GM23338 (cell line): ENCODE results near the gene RESP18. TPM values are rescaled to one million over a fixed set of nuclear protein-coding genes. Genes with fewer than 3 reads are reported as not detected.
A peak's percentile ranks its signal among the peaks of the same experiment; 100 is the strongest.

ENCODE experiments used
- ATAC-seq: fragments of 200-7000 bp; cut with Tn5 transposase; 3 replicates; pipeline ENCODE4 v1.9.1; 2020
- DNase-seq: peaks from one replicate; pipeline ENCODE4 v3.0.0-alpha.2; 2015; ENCODE audit warnings: low spot score
- H2AFZ ChIP-seq: fragments of 200-600 bp; sonication (generic); 2 replicates; pipeline ENCODE4 v1.8.0; 2016; ENCODE audit warnings: antibody characterized with exemption, mild to moderate bottlenecking, moderate library complexity
- H3F3A ChIP-seq: fragments of 200-600 bp; sonication (generic); replicated peaks from 2 replicates; pipeline ENCODE4 v1.8.0; 2017; ENCODE audit warnings: antibody characterized with exemption, mixed run types, low read depth
- H3K27ac ChIP-seq: fragments of 200-600 bp; sonication (generic); 2 replicates; pipeline ENCODE4 v1.6.1; 2016; ENCODE audit warnings: low read depth
- H3K27me3 ChIP-seq: fragments of 200-600 bp; sonication (generic); 2 replicates; pipeline ENCODE4 v1.8.0; 2016; ENCODE audit warnings: mild to moderate bottlenecking, mixed run types, moderate library complexity; ENCODE audit not compliant: insufficient read depth
- H3K36me3 ChIP-seq: fragments of 200-600 bp; sonication (generic); 2 replicates; pipeline ENCODE4 v1.8.0; 2016; ENCODE audit warnings: mild to moderate bottlenecking; ENCODE audit not compliant: insufficient read depth
- H3K4me1 ChIP-seq: fragments of 200-600 bp; sonication (generic); 2 replicates; pipeline ENCODE4 v1.8.0; 2016; ENCODE audit warnings: mild to moderate bottlenecking, moderate library complexity; ENCODE audit not compliant: insufficient read depth
- H3K4me2 ChIP-seq: fragments of 200-600 bp; sonication (generic); 2 replicates; pipeline ENCODE4 v1.7.1; 2017; ENCODE audit warnings: mixed run types
- H3K4me3 ChIP-seq: fragments of 200-600 bp; sonication (generic); 2 replicates; pipeline ENCODE4 v1.6.1; 2016; ENCODE audit warnings: mixed run types
- H3K79me2 ChIP-seq: fragments of 200-600 bp; sonication (generic); replicated peaks from 2 replicates; pipeline ENCODE4 v1.8.0; 2017; ENCODE audit warnings: mild to moderate bottlenecking; ENCODE audit not compliant: insufficient read depth
- H3K9me2 ChIP-seq: fragments of 200-600 bp; sonication (generic); 2 replicates; pipeline ENCODE4 v1.8.0; 2017; ENCODE audit not compliant: insufficient read depth
- H4K20me1 ChIP-seq: fragments of 200-600 bp; sonication (generic); replicated peaks from 2 replicates; pipeline ENCODE4 v1.8.0; 2017; ENCODE audit warnings: mild to moderate bottlenecking; ENCODE audit not compliant: insufficient read depth
- H3K27ac Mint-ChIP-seq: 2 replicates; pipeline ENCODE4 v1.8.0; 2020; ENCODE audit warnings: inconsistent platforms, mild to moderate bottlenecking, moderate library complexity, mixed read lengths
- H3K27me3 Mint-ChIP-seq: 3 replicates; pipeline ENCODE4 v1.8.0; 2022; ENCODE audit warnings: low read depth, mild to moderate bottlenecking, moderate library complexity, mixed read lengths, inconsistent platforms; ENCODE audit not compliant: insufficient read depth, poor library complexity
- H3K36me3 Mint-ChIP-seq: 3 replicates; pipeline ENCODE4 v1.8.0; 2021; ENCODE audit warnings: low read depth, mild to moderate bottlenecking, inconsistent platforms, moderate library complexity, mixed read lengths
- H3K4me1 Mint-ChIP-seq: 3 replicates; pipeline ENCODE4 v1.8.0; 2020; ENCODE audit warnings: mild to moderate bottlenecking, inconsistent platforms, mixed read lengths
- H3K4me3 Mint-ChIP-seq: 3 replicates; pipeline ENCODE4 v1.8.0; 2021; ENCODE audit warnings: moderate library complexity, mild to moderate bottlenecking, inconsistent platforms, mixed read lengths
- H3K9me3 Mint-ChIP-seq: 3 replicates; pipeline ENCODE4 v1.8.0; 2020; ENCODE audit warnings: moderate library complexity, mild to moderate bottlenecking, inconsistent platforms, mixed read lengths
- CTCF ChIP-seq, 2 experiments: fragments of 200-600 bp in 1 of 2; sonication (generic) in 1 of 2; conservative IDR thresholded peaks; 2 replicates each; pipeline versions ENCODE4 v1.5.1 to v1.6.1; 2016 to 2017; ENCODE audit warnings: antibody characterized with exemption in 2 of 2, low read depth in 2 of 2, mild to moderate bottlenecking in 2 of 2, moderate library complexity in 1 of 2
- NANOG ChIP-seq: IDR thresholded peaks from 2 replicates; pipeline ENCODE4 v1.6.1; 2016; ENCODE audit warnings: antibody characterized with exemption, borderline replicate concordance
- REST ChIP-seq: IDR thresholded peaks from one replicate; pipeline ENCODE4 v1.6.1; 2018; ENCODE audit warnings: antibody characterized with exemption; ENCODE audit not compliant: unreplicated experiment
- ZNF114 ChIP-seq: fragments of 250-450 bp; sonication (Bioruptor Pico); IDR thresholded peaks from 2 replicates; pipeline ENCODE4 v1.5.0; 2020; ENCODE audit warnings: mild to moderate bottlenecking, moderate library complexity
- polyA plus RNA-seq: library from polyadenylated mRNA; unstranded; fragments of >200 nt; fragmentation: Nextera tagmentation; extraction: Ambion mirVana; gene quantifications from 2 replicates; pipeline ENCODE4 v1.2.1, GENCODE V29; 2016
- total RNA-seq: library from RNA; depleted of rRNA; stranded (reverse); fragments of >200 nt; shearing (Covaris generic); gene quantifications from 2 replicates; pipeline ENCODE4 v1.2.3, GENCODE V29; 2014

RESP18 gene
- total and polyA plus RNA-seq, 2 experiments from 2014 or later, result not detected

DNA sequence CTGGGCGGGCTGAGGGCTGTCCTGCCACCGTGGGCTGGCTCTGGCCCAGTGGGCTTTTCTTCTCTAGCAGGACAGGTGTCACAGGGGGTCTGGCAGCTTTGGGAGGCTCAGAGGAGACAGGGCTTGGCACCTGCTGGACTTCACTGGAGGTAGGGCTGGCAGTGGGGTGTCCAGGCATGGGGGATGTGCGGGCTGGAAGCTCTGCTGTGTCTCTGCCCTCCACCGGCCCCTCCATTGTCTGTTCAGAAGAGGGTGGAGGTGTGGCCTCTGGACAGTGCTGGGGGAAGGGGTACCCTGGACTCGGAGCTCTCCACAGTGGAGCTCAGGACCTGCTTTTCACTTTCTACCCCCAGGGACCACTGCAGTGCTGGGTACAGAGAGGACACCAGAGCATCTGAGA is 32.5 kb downstream of the RESP18 start (continued):
- no peak for TF ChIP-seq CTCF (conservative IDR thresholded peaks at IDR 0.05; ENCODE audit: low read depth in 2 of 2)
- no peak for TF ChIP-seq NANOG
- TF ChIP-seq ZNF114 (CRISPR knock-in tag), result no peak

DNA sequence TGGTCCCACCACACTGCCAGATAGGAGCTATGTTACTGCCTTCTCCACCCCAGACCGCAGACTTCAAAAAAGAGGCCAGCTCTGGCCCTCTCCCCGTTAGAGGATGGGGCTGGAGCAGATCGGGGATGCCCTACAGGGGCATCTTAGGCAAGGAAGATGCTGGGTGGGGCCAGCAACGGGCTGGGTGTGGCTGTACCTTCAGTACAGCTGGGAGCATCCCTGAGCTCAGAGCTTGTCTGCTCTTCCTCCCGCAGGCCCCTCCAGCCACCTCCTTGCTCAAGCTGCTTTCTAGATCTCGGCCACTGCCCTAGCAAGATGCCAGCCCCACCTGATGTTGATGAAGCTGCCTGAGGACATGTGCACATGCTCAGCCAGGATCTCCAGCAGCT is 33.2 kb downstream of the RESP18 start:
- H3K27ac Mint-ChIP-seq, result no peak overlapping the region

More for the DNA sequence above, 33.2 kb downstream of the RESP18 start:
- Histone ChIP-seq H3K4me1 (peaks cover 6% of the 10 kb centered on the region; the same call in 1 of the 2 replicates), H3K4me2 (no peak overlapping the region; the same call in 1 of the 2 replicates), H3K9me2 (no peaks in the 10 kb centered on the region), H3K79me2 (no peaks in the 10 kb centered on the region), H3K27me3 (peaks cover 12% of the 10 kb centered on the region), H3F3A (peaks cover 5% of the 10 kb centered on the region; the same call in 1 of the 2 replicates), H4K20me1 (no peaks in the 10 kb centered on the region), H3K36me3 (no peaks in the 10 kb centered on the region), H3K4me3 (no peak overlapping the region), H3K27ac (no peak overlapping the region), H2AFZ (peak overlapping the region; percentile 96; the same call in 1 of the 2 replicates)
- no peak for TF ChIP-seq NANOG
- no peak for TF ChIP-seq REST
- no peaks in the 10 kb centered on the region; the same call in 2 of the 3 replicates for H3K36me3 Mint-ChIP-seq
- ATAC-seq, result no peak
- DNase-seq, result no peak
- peaks cover 29% of the 10 kb centered on the region for H3K27me3 Mint-ChIP-seq
- H3K4me1 Mint-ChIP-seq, result peaks cover 12% of the 10 kb centered on the region
- no peaks in the 10 kb centered on the region; the same call in 2 of the 3 replicates for H3K9me3 Mint-ChIP-seq
- H3K4me3 Mint-ChIP-seq, result no peak overlapping the region; the same call in 2 of the 3 replicates
